ENCODE results near the gene CHGA.

Gene CHGA

GRCh38 chr14:92982956-92983355 lies 60.0 kb downstream of the CHGA start:
- DNase-seq (ENCODE audit: low spot score), result no peak

GRCh38 chr14:92984082-92984788 lies 61.3 kb downstream of the CHGA start:
- DNase-seq (ENCODE audit: low spot score), result no peak
